Osteocyte (in vitro differentiated cells): Measurements from ENCODE around the gene ARL4C. TPM values are rescaled to one million over a fixed set of nuclear protein-coding genes. Genes with fewer than 3 reads are reported as not detected.
A peak's percentile ranks its signal among the peaks of the same experiment; 100 is the strongest.

Experiments
- DNase-seq: peaks from one replicate; pipeline ENCODE4 v3.0.0; 2021; ENCODE audit warnings: mixed read lengths; ENCODE audit not compliant: unreplicated experiment; ENCODE audit errors: extremely low spot score
- H3K27ac Mint-ChIP-seq: one replicate; pipeline ENCODE4 v1.8.0; 2021; ENCODE audit warnings: mild to moderate bottlenecking, mixed read lengths; ENCODE audit not compliant: unreplicated experiment
- H3K27me3 Mint-ChIP-seq: one replicate; pipeline ENCODE4 v1.8.0; 2021; ENCODE audit warnings: mixed read lengths; ENCODE audit not compliant: unreplicated experiment
- H3K36me3 Mint-ChIP-seq: one replicate; pipeline ENCODE4 v1.8.0; 2021; ENCODE audit warnings: mixed read lengths; ENCODE audit not compliant: unreplicated experiment
- H3K4me1 Mint-ChIP-seq: one replicate; pipeline ENCODE4 v1.8.0; 2021; ENCODE audit warnings: mixed read lengths; ENCODE audit not compliant: unreplicated experiment
- H3K4me3 Mint-ChIP-seq: one replicate; pipeline ENCODE4 v1.8.0; 2021; ENCODE audit warnings: mild to moderate bottlenecking, moderate library complexity, mixed read lengths; ENCODE audit not compliant: unreplicated experiment
- H3K9me3 Mint-ChIP-seq: one replicate; pipeline ENCODE4 v1.8.0; 2021; ENCODE audit warnings: mixed read lengths; ENCODE audit not compliant: unreplicated experiment
- CTCF ChIP-seq: fragments of 200-600 bp; sonication (generic); IDR thresholded peaks from 2 replicates; pipeline ENCODE4 v1.5.0; 2021; ENCODE audit warnings: antibody characterized with exemption, mild to moderate bottlenecking, moderate library complexity
- total RNA-seq: library from RNA; stranded (reverse); gene quantifications from 2 replicates; pipeline ENCODE4 v1.2.1, GENCODE V29; 2021

The ARL4C gene
- total RNA-seq, 1 donor from 2014 or later, result 35.1 TPM

- Mint-ChIP-seq H3K36me3 (no peaks in the 10 kb centered on the region), H3K4me3 (peak overlapping the region; percentile 66), H3K9me3 (no peaks in the 10 kb centered on the region), H3K27me3 (no peaks in the 10 kb centered on the region), H3K27ac (no peak overlapping the region), H3K4me1 (peaks cover 42% of the 10 kb centered on the region)
- no peak for TF ChIP-seq CTCF
- DNase-seq, result no peak
Measured at GRCh38 chr2:234497594-234498235, 834 bp upstream of the ARL4C start.

GRCh38 chr2:234496055-234496834 is 636 bp downstream of the ARL4C start:
- peaks cover 2% of the 10 kb centered on the region for H3K36me3 Mint-ChIP-seq
- no peak for DNase-seq
- no peaks in the 10 kb centered on the region for H3K27me3 Mint-ChIP-seq
- H3K4me1 Mint-ChIP-seq, result peaks cover 39% of the 10 kb centered on the region
- H3K4me3 Mint-ChIP-seq, result peak overlapping the region; percentile 91
- no peak for TF ChIP-seq CTCF
- peak overlapping the region; percentile 74 for H3K27ac Mint-ChIP-seq
- H3K9me3 Mint-ChIP-seq, result no peaks in the 10 kb centered on the region

- Mint-ChIP-seq H3K27ac (peak overlapping the region; percentile 74), H3K4me3 (peak overlapping the region; percentile 91), H3K27me3 (no peaks in the 10 kb centered on the region), H3K36me3 (peaks cover 3% of the 10 kb centered on the region), H3K9me3 (no peaks in the 10 kb centered on the region), H3K4me1 (peaks cover 42% of the 10 kb centered on the region)
- no peak for TF ChIP-seq CTCF
- no peak for DNase-seq
Measured at GRCh38 chr2:234495251-234496054, 1.4 kb downstream of the ARL4C start.

GRCh38 chr2:234494361-234495250 is 2.3 kb downstream of the ARL4C start:
- peaks cover 7% of the 10 kb centered on the region for H3K36me3 Mint-ChIP-seq
- no peak for TF ChIP-seq CTCF
- no peaks in the 10 kb centered on the region for H3K9me3 Mint-ChIP-seq
- peak overlapping the region; percentile 91 for H3K4me3 Mint-ChIP-seq
- H3K27ac Mint-ChIP-seq, result peak overlapping the region; percentile 69
- DNase-seq, result no peak
- H3K27me3 Mint-ChIP-seq, result no peaks in the 10 kb centered on the region
- peaks cover 44% of the 10 kb centered on the region for H3K4me1 Mint-ChIP-seq
